Putamen (tissue), 1 donor: ENCODE data around the gene MOV10L1.

Experiments used
- DNase-seq: peaks from one replicate; pipeline ENCODE4 v3.0.0-alpha.2; 2016; ENCODE audit warnings: low spot score

The MOV10L1 gene

GRCh38 chr22:50175921-50176849 is 86.4 kb downstream of the MOV10L1 start:
- DNase-seq = no peak

- DNase-seq = no peak
Observed at GRCh38 chr22:50176850-50177536, 87.2 kb downstream of the MOV10L1 start.

DNA sequence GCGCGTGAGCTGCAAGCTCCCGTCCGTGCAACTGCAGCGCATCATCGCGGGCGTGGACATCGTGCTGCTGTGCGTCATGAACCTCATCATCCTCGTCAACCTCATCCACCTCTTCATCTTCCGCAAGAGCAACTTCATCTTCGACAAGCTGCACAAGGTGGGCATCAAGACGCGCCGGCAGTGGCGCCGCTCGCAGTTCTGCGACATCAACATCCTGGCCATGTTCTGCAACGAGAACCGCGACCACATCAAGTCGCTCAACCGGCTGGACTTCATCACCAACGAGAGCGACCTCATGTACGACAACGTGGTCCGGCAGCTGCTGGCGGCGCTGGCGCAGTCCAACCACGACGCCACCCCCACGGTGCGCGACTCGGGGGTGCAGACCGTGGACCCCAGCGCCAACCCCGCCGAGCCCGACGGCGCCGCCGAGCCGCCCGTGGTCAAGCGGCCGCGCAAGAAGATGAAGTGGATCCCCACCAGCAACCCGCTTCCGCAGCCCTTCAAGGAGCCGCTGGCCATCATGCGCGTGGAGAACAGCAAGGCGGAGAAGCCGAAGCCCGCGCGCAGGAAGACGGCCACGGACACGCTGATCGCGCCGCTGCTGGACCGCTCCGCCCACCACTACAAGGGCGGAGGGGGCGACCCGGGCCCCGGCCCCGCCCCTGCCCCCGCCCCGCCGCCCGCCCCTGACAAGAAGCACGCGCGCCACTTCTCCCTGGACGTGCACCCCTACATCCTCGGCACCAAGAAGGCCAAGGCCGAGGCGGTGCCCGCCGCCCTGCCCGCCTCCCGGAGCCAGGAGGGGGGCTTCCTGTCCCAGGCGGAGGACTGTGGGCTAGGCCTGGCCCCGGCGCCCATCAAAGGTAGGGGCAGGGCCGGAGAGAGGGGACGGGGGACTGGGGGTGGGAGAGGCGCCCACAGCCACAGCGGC is 88.0 kb downstream of the MOV10L1 start:
- DNase-seq = no peak

DNA sequence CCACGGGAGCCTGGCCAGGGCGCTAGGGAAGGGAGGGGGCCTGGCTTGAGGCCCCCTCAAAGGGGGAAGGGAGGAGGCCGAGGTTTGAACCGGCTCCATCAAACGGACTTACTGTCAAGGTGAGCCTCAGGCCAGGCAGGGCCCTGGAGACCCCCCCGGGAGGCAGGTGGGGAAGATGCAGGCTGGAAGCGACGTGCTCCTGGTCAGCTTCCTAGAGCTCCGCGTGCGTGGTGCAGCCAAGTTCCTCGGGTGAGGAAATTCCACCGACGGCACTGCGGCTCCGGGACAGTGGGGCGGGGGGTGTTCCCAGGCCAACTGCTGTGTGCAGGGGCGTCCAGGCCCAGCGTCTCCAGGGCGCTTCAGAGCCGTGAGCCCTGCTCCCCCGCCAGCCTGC is 88.7 kb downstream of the MOV10L1 start:
- no peak for DNase-seq

DNA sequence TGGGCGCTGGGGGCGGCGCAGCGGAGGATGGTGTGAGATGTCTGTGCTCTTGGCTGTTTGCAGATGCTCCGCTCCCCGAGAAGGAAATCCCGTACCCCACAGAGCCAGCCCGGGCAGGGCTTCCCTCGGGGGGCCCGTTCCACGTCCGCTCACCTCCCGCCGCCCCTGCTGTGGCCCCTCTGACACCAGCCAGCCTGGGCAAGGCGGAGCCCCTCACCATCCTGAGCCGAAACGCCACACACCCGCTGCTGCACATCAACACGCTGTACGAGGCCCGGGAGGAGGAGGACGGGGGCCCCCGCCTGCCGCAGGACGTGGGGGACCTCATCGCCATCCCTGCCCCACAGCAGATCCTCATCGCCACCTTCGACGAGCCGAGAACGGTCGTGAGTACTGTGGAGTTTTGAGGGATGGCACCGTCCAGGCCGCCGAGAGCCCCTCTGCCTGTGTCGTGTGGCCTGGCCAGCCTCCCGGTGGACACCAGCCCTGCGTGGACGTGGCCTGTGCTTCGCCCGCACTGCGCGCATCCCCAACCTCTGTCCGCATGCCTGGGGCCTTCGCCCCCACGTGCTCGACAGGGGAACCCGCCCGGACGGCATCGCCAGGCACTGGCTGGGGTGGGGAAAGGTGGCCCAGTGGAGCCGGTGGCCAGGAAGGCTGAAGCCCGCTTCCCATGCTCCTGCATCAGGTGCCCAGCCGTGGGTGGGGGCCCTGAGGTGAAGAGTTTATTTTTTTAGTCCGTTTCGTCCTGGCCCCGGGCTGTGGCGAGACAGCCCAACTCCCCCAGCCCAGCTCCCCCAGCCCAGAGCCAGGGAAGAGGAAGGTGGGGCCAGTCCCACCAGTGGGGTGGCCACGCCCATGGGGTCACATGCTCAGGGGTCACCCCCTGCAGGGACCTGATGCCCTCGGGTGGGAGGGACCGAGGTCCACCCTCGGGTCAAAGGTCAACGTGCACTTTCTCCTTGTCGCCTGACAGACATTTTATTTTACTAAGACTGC is 89.4 kb downstream of the MOV10L1 start:
- no peak for DNase-seq

GRCh38 chr22:50179937-50180726 is 90.3 kb downstream of the MOV10L1 start:
- no peak for DNase-seq

GRCh38 chr22:50180727-50181521 is 91.1 kb downstream of the MOV10L1 start:
- no peak for DNase-seq

GRCh38 chr22:50182176-50183081 is 92.6 kb downstream of the MOV10L1 start:
- no peak for DNase-seq

DNA sequence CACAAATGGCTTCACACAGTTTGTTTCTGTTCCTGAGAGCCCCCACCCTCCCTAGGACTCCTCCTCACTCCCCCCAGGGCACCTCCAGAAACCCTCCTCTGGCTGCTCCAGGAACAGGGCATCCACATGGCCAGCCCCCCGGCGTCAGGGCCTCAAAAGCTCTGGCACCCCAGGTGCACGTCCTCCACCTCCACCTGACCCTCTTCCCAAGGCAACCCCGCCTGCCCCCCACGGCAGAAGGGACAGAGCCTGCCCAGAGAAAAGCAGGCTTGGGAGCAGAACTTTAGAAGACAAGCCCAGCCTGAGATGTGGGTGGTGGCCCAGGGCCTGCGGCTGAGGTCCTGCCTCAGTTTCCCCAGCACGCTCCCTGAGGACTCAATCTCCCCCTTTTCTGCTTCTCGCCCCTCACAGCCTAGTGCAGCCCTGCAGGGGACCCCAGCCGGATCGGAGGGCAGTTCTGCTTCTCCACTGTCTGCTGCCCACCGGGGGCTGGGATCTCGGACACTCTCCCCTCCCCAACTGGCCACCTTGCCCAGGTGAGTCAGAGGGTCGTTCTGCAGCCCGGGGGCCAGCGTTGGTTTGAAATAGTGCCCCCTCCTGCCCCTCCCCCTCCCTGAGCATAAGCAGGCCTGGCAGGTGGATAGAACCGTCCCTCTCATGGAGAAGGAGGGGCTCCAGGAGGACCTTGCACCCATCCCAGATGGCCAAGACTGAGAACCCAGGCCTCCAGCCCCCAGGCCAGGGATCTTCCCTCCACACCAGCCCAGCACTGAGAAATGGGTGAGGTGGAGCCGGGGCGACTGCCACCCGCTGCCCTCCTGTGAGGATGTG is 93.5 kb downstream of the MOV10L1 start:
- no peak for DNase-seq

DNA sequence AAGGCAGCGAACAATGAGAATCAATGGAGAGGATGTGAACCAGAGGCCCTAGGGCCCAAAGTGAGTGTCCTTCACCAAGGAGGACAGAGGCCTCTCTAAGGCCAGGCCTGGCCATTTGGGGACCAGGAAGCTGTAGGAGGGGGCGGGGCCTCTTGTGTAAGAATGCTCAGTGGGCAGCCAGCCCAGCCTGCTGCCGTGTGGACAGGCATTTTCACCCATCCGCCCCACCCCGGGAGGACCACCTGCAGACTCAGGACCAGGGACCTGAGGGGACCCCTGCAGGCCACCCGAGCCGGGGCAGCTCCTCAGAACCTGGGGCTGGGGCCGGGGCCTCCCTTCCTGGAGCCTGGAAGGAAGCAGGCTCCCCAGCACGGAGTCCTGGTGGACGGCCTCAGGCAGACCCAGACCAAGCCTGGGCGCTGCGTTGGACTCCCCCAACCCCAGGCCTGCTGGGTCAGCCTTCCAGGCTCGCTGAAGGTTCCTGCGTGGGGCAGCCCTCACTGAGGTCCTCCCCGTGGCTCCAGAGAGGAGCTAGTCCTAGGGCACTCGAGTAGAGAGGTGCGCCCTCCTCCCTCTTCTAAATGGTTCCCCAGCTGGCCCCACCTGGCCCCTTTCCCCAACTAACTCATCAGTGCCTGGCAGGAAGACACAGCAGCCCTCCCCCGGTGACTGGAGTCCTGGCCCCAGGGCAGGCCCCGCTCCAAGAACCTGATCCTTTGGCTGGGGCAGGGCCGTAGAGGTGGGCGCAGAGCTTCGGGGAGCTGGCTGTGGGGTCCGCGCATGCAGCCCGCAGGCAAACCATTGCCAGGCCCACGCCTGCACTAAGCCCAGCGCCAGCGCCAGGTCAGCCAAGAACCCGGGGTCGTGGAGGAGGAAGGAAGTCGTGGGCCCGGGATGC is 94.4 kb downstream of the MOV10L1 start:
- no peak for DNase-seq

DNA sequence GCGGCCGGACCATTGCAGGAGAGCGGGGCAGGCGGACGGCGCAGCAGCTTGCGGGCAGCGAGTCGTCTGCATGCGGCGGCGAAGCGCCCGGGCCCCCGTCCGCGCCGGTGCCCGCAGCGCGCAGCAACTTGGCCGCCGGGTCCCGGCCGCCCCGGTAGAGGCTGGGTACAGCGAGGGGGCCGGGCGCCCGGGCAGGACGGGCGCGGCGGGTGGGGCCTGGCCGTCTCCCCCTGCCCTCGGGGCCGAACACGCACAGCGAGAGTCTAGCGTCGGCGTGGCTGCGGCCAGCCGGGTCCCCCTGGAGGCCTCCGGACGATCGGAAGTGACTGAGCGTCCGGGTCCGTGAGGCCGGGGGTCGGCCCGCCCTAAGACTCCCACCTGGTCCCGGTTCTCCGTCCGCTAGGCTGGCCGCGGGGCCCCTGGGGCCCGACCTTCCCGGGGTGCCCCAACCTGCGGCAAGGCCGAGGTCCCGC is 95.1 kb downstream of the MOV10L1 start:
- no peak for DNase-seq

DNA sequence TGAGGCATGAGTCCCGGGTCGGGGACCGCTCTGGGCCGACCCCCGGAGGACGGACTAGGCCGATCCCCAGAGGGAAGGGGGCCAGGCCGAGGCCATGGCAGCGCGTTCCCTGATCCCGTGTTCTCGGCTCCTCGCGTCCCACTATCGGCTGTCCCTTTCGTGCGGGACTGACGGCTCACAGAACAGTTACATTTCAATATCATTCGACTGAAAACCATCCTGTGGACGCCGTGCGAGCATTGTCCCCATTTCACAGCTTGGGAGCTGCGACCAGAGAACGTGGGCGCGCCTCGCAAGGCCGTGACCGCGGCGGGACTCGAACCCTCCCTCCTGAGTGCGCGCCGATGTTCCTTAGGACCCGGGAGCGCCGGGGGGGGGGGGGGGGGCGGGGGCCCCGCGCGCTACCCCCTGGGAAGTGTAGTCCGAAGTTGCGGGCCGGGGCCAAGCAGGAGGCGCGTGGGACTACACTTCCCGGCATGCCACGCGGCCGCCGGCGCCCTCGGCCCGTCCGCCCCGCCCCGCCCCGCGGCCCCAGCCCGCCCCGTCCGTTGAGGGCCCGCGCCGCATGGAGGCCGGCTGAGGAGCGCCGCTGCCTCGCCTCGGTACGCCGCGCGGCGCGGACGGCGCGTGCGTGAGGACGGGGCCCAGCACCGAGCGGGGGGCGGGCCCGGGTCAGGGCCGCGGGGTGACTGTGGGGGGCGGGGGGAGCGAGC is 95.7 kb downstream of the MOV10L1 start, which contains the start of gene TRABD:
TSS of gene TRABD (plus strand) at position 539 of the 713 bp plus-strand sequence. CDS start 7,148 bp downstream, outside the sequence.
- DNase-seq = peak; percentile 88

DNA sequence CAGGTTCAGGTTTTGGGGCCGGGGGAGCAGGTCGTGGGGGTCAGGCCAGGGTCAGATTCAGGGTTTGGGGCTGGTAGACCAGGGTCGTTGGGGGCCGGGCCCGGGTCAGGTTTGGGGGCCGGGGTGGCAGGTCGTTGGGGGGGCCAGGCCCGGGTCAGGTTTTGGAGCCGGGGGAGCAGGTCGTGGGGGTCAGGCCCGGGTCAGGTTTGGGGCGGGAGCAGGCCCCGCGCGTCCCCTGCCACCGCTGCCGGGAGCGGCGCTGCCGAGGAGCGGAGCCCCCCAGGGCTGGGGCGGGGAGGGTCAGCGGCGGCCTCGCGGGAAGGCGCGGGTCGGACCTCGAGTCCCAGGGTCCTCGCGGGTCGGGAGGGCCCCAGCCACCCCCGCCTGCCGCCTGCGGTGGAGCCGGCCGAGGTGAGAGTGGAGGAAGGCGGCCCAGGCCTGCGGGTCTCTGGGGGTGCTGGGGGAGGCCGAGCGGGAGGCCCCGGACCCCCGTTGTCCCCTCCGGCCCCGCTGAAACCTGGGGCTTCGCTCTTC is 96.4 kb downstream of the MOV10L1 start:
- no peak for DNase-seq

GRCh38 chr22:50186761-50187523 is 97.1 kb downstream of the MOV10L1 start:
- DNase-seq = no peak
